Measurements from ENCODE around the gene UQCRC1. TPM values are rescaled to one million over a fixed set of nuclear protein-coding genes. Genes with fewer than 3 reads are reported as not detected.
A peak's percentile ranks its signal among the peaks of the same experiment; 100 is the strongest.

UQCRC1 gene
- total RNA-seq, 1 donor from 2014 or later: 240 TPM

GRCh38 chr3:48575366-48575765 is 34.1 kb downstream of the UQCRC1 start:
- Mint-ChIP-seq H3K27ac (no peak overlapping the region), H3K9me3 (no peaks in the 10 kb centered on the region), H3K4me1 (no peaks in the 10 kb centered on the region), H3K36me3 (peaks cover 16% of the 10 kb centered on the region), H3K27me3 (ENCODE audit: insufficient read depth, low read depth) (peaks cover 5% of the 10 kb centered on the region), H3K4me3 (no peak overlapping the region)
- Histone ChIP-seq H3K9me3 (ENCODE audit: low read depth) (no peaks in the 10 kb centered on the region), H3K36me3 (no peaks in the 10 kb centered on the region), H3K4me3 (no peak overlapping the region), H4K20me1 (ENCODE audit: low read depth) (no peaks in the 10 kb centered on the region), H2AFZ (replicated peaks) (no peak overlapping the region), H3K4me1 (no peaks in the 10 kb centered on the region), H3K4me2 (no peak overlapping the region), H3K79me2 (ENCODE audit: low read depth) (no peaks in the 10 kb centered on the region), H3K9ac (no peak overlapping the region), H3K27ac (no peak overlapping the region), H3K27me3 (no peaks in the 10 kb centered on the region), H3F3A (ENCODE audit: low read depth) (no peaks in the 10 kb centered on the region)
- no peak for TF ChIP-seq EZH2 (IDR thresholded peaks at IDR 0.05)
- no peak for TF ChIP-seq CTCF (IDR thresholded peaks at IDR 0.05)
- TF ChIP-seq EZH2phosphoT487 (IDR thresholded peaks at IDR 0.05): no peak
- DNase-seq (ENCODE audit: low spot score): no peak

GRCh38 chr3:48573973-48574585 is 35.4 kb downstream of the UQCRC1 start:
- Mint-ChIP-seq H3K9me3 (no peaks in the 10 kb centered on the region), H3K27ac (peak overlapping the region; percentile 97)
- H2AFZ ChIP-seq (replicated peaks): no peak overlapping the region

DNA sequence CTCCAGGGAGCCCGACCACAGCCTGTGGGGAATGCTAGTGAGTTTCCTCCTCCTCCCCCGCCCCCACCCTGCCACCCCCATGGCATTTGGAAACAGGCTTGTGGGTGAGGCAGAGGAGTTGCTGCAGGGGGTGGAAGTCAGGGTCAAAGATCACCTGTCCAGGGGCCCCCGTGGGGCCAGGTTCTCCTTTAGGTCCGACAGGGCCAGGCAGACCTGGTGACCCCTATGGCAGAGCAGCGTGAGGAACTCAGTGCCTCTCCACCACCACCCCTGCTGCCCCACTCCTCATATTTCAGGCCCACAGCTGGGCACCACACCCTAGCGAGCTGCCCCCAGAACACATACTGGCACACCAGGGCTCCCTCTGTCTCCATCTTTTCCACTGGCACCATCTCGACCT is 36.9 kb downstream of the UQCRC1 start:
- H3K27me3 ChIP-seq: no peaks in the 10 kb centered on the region
- no peak overlapping the region for H3K4me2 ChIP-seq
- no peak overlapping the region for H3K27ac Mint-ChIP-seq
- H3K36me3 Mint-ChIP-seq: peaks cover 11% of the 10 kb centered on the region
- H4K20me1 ChIP-seq (ENCODE audit: low read depth): no peaks in the 10 kb centered on the region
- H3K9me3 Mint-ChIP-seq: no peaks in the 10 kb centered on the region
- H3K27ac ChIP-seq: no peak overlapping the region
- no peak overlapping the region for H3K9ac ChIP-seq
- H3K36me3 ChIP-seq: no peaks in the 10 kb centered on the region
- H3K4me3 Mint-ChIP-seq: no peak overlapping the region
- no peaks in the 10 kb centered on the region for H3F3A ChIP-seq (ENCODE audit: low read depth)
- no peaks in the 10 kb centered on the region for H3K4me1 Mint-ChIP-seq
- no peaks in the 10 kb centered on the region for H3K4me1 ChIP-seq
- no peak overlapping the region for H3K4me3 ChIP-seq
- no peaks in the 10 kb centered on the region for H3K79me2 ChIP-seq (ENCODE audit: low read depth)
- no peak overlapping the region for H2AFZ ChIP-seq (replicated peaks)
- no peak for DNase-seq (ENCODE audit: low spot score)
- peaks cover 5% of the 10 kb centered on the region for H3K27me3 Mint-ChIP-seq (ENCODE audit: insufficient read depth, low read depth)
- no peaks in the 10 kb centered on the region for H3K9me3 ChIP-seq (ENCODE audit: low read depth)
- TF ChIP-seq EZH2phosphoT487 (IDR thresholded peaks at IDR 0.05) (no peak), EZH2 (IDR thresholded peaks at IDR 0.05) (no peak)

More at GRCh38 chr3:48573973-48574585, 35.4 kb downstream of the UQCRC1 start:
- Histone ChIP-seq H4K20me1 (ENCODE audit: low read depth) (no peaks in the 10 kb centered on the region), H3K79me2 (ENCODE audit: low read depth) (no peaks in the 10 kb centered on the region), H3K36me3 (no peaks in the 10 kb centered on the region), H3K4me2 (no peak overlapping the region), H3K9ac (no peak overlapping the region), H3K4me3 (no peak overlapping the region), H3K27me3 (no peaks in the 10 kb centered on the region), H3K4me1 (no peaks in the 10 kb centered on the region), H3K9me3 (ENCODE audit: low read depth) (no peaks in the 10 kb centered on the region), H3K27ac (no peak overlapping the region), H3F3A (ENCODE audit: low read depth) (no peaks in the 10 kb centered on the region)
- peaks cover 12% of the 10 kb centered on the region for H3K36me3 Mint-ChIP-seq
- H3K27me3 Mint-ChIP-seq (ENCODE audit: insufficient read depth, low read depth): peaks cover 5% of the 10 kb centered on the region
- no peak for DNase-seq (ENCODE audit: low spot score)
- H3K4me1 Mint-ChIP-seq: no peaks in the 10 kb centered on the region
- TF ChIP-seq EZH2phosphoT487 (IDR thresholded peaks at IDR 0.05) (no peak), CTCF (IDR thresholded peaks at IDR 0.05) (no peak), EZH2 (IDR thresholded peaks at IDR 0.05) (no peak)
- peak overlapping the region; percentile 56 for H3K4me3 Mint-ChIP-seq

DNA sequence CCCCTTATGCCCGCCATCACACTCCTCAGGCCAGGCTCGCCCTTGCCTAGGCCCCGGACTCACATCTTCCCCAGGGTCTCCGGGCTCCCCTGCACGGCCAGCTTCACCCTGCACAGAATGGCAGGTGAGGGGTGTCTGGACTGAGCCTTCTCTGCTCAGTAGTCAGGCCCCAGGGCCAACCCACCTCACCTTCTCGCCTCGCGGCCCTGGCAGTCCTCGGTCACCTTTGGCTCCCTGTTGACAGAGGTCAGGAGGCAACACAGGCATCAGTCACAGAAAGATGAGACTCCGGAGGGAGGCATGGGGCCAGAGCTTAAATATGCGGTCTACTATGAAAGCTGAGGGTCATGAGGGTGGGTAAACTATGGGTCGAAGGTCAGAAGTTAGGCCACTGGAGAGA is 37.5 kb downstream of the UQCRC1 start:
- Histone ChIP-seq H2AFZ (replicated peaks) (no peak overlapping the region), H3K9me3 (ENCODE audit: low read depth) (no peaks in the 10 kb centered on the region), H3K36me3 (no peaks in the 10 kb centered on the region), H3K27me3 (no peaks in the 10 kb centered on the region), H3F3A (ENCODE audit: low read depth) (no peaks in the 10 kb centered on the region), H3K4me1 (no peaks in the 10 kb centered on the region), H3K4me2 (no peak overlapping the region), H3K4me3 (no peak overlapping the region), H3K79me2 (ENCODE audit: low read depth) (no peaks in the 10 kb centered on the region), H3K27ac (no peak overlapping the region), H4K20me1 (ENCODE audit: low read depth) (no peaks in the 10 kb centered on the region), H3K9ac (no peak overlapping the region)
- no peak for DNase-seq (ENCODE audit: low spot score)
- TF ChIP-seq EZH2phosphoT487 (IDR thresholded peaks at IDR 0.05) (no peak), EZH2 (IDR thresholded peaks at IDR 0.05) (no peak), CTCF (IDR thresholded peaks at IDR 0.05) (no peak)
- peak overlapping the region; percentile 79 for H3K27ac Mint-ChIP-seq
- H3K27me3 Mint-ChIP-seq (ENCODE audit: insufficient read depth, low read depth): peaks cover 5% of the 10 kb centered on the region
- no peak overlapping the region for H3K4me3 Mint-ChIP-seq
- no peaks in the 10 kb centered on the region for H3K9me3 Mint-ChIP-seq
- no peaks in the 10 kb centered on the region for H3K4me1 Mint-ChIP-seq
- peaks cover 9% of the 10 kb centered on the region for H3K36me3 Mint-ChIP-seq
